Trophoblast cell (in vitro differentiated cells and primary cell): ENCODE data around the gene HHAT.
A peak's percentile ranks its signal among the peaks of the same experiment; 100 is the strongest.

Experiments used
- DNase-seq, 2 donors: peaks; one replicate each; pipeline ENCODE4 v3.0.0-alpha.2; 2016
- H2AFZ ChIP-seq: 2 replicates; pipeline ENCODE4 v1.6.1; 2013; ENCODE audit warnings: low read length, moderate library complexity, mild to moderate bottlenecking; ENCODE audit not compliant: insufficient read depth, poor library complexity
- H2AK5ac ChIP-seq: 2 replicates; pipeline ENCODE4 v1.6.1; 2013; ENCODE audit warnings: mild to moderate bottlenecking, low read length
- H2BK120ac ChIP-seq: 2 replicates; pipeline ENCODE4 v1.6.1; 2013; ENCODE audit warnings: low read length, mild to moderate bottlenecking, moderate library complexity; ENCODE audit not compliant: insufficient read depth, poor library complexity
- H2BK12ac ChIP-seq: 2 replicates; pipeline ENCODE4 v1.6.1; 2013; ENCODE audit warnings: mild to moderate bottlenecking, low read length, moderate library complexity
- H2BK5ac ChIP-seq: 2 replicates; pipeline ENCODE4 v1.6.1; 2013; ENCODE audit warnings: low read length, low read depth, moderate library complexity, mild to moderate bottlenecking; ENCODE audit not compliant: poor library complexity
- H3K14ac ChIP-seq: 2 replicates; pipeline ENCODE4 v1.6.1; 2013; ENCODE audit warnings: mild to moderate bottlenecking, low read length
- H3K18ac ChIP-seq: 2 replicates; pipeline ENCODE4 v1.6.1; 2013; ENCODE audit warnings: mild to moderate bottlenecking, low read length
- H3K23ac ChIP-seq: 2 replicates; pipeline ENCODE4 v1.6.1; 2013; ENCODE audit warnings: low read length
- H3K27ac ChIP-seq: 2 replicates; pipeline ENCODE4 v1.5.1; 2013; ENCODE audit warnings: low read depth, mild to moderate bottlenecking, inconsistent platforms, low read length, moderate library complexity
- H3K27me3 ChIP-seq: 2 replicates; pipeline ENCODE4 v1.6.1; 2013; ENCODE audit warnings: inconsistent platforms, mild to moderate bottlenecking, low read length, moderate library complexity; ENCODE audit not compliant: insufficient read depth
- H3K36me3 ChIP-seq, 2 experiments: 1 replicate in 1 of 2; 2 replicates in 1 of 2; pipeline ENCODE4 v1.6.1; 2013; ENCODE audit warnings: low read length in 2 of 2, mild to moderate bottlenecking in 2 of 2, moderate library complexity in 1 of 2; ENCODE audit not compliant: insufficient read depth in 2 of 2, control insufficient read depth in 1 of 2
- H3K4ac ChIP-seq: 2 replicates; pipeline ENCODE4 v1.6.1; 2013; ENCODE audit warnings: low read depth, mild to moderate bottlenecking, low read length, moderate library complexity
- H3K4me1 ChIP-seq, 2 experiments: 1 replicate in 1 of 2; 2 replicates in 1 of 2; pipeline ENCODE4 v1.6.1; 2013; ENCODE audit warnings: low read length in 2 of 2, mild to moderate bottlenecking in 2 of 2, moderate library complexity in 1 of 2; ENCODE audit not compliant: insufficient read depth in 2 of 2, control insufficient read depth in 1 of 2
- H3K4me2 ChIP-seq: 2 replicates; pipeline ENCODE4 v1.6.1; 2013; ENCODE audit warnings: inconsistent platforms, mild to moderate bottlenecking, low read length, moderate library complexity
- H3K4me3 ChIP-seq: 2 replicates; pipeline ENCODE4 v1.5.1; 2013; ENCODE audit warnings: mild to moderate bottlenecking, low read depth, low read length, inconsistent platforms
- H3K79me1 ChIP-seq: one replicate; pipeline ENCODE4 v1.6.1; 2013; ENCODE audit warnings: low read length
- H3K79me2 ChIP-seq: 2 replicates; pipeline ENCODE4 v1.6.1; 2013; ENCODE audit warnings: low read length, mild to moderate bottlenecking; ENCODE audit not compliant: control insufficient read depth, insufficient read depth, poor library complexity
- H3K9ac ChIP-seq: 2 replicates; pipeline ENCODE4 v1.6.1; 2013; ENCODE audit warnings: mild to moderate bottlenecking, low read length
- H3K9me3 ChIP-seq: 2 replicates; pipeline ENCODE4 v1.6.1; 2013; ENCODE audit warnings: low read depth, mild to moderate bottlenecking, control low read depth, inconsistent platforms, low read length; ENCODE audit not compliant: insufficient read depth
- H4K12ac ChIP-seq: 2 replicates; pipeline ENCODE4 v1.6.1; 2013; ENCODE audit warnings: low read depth, mild to moderate bottlenecking, low read length, moderate library complexity
- H4K8ac ChIP-seq: 2 replicates; pipeline ENCODE4 v1.6.1; 2013; ENCODE audit warnings: low read depth, mild to moderate bottlenecking, low read length, moderate library complexity
- H4K91ac ChIP-seq: one replicate; pipeline ENCODE4 v1.6.1; 2013; ENCODE audit warnings: low read depth, mild to moderate bottlenecking, low read length, moderate library complexity
- WGBS: extraction: QIAGEN DNeasy Blood & Tissue Kit; methylation state at CpG from one replicate; pipeline ENCODE4 v1.1.7; 2013; ENCODE audit warnings: missing lambda C conversion rate; ENCODE audit not compliant: insufficient read length, insufficient coverage; ENCODE audit errors: extremely low coverage; 5-methylcytosine and 5-hydroxymethylcytosine counted together

Gene HHAT

GRCh38 chr1:210551899-210552298 lies 223.2 kb downstream of the HHAT start:
- no peak overlapping the region for H3K4me2 ChIP-seq
- no peak overlapping the region for H3K4me3 ChIP-seq
- no peak overlapping the region for H2BK120ac ChIP-seq
- no peak overlapping the region for H2BK5ac ChIP-seq
- no peaks in the 10 kb centered on the region for H3K9me3 ChIP-seq
- no CpG with 5 or more reads among the region's 5 CpGs for WGBS
- no peak overlapping the region for H4K12ac ChIP-seq
- H3K4me1 ChIP-seq: no peaks in the 10 kb centered on the region
- H3K23ac ChIP-seq: no peak overlapping the region
- no peak for DNase-seq
- H2BK12ac ChIP-seq: no peak overlapping the region
- H3K9ac ChIP-seq: no peak overlapping the region
- H3K18ac ChIP-seq: no peak overlapping the region
- H3K27me3 ChIP-seq: no peaks in the 10 kb centered on the region
- no peaks in the 10 kb centered on the region for H3K79me1 ChIP-seq
- no peak overlapping the region for H3K14ac ChIP-seq
- no peak overlapping the region for H2AFZ ChIP-seq
- H3K79me2 ChIP-seq: no peaks in the 10 kb centered on the region
- H4K8ac ChIP-seq: no peak overlapping the region
- H3K36me3 ChIP-seq: no peaks in the 10 kb centered on the region
- no peak overlapping the region for H3K27ac ChIP-seq
- no peak overlapping the region for H3K4ac ChIP-seq
- no peak overlapping the region for H4K91ac ChIP-seq
- H2AK5ac ChIP-seq: no peak overlapping the region

GRCh38 chr1:210553711-210554110 lies 225.0 kb downstream of the HHAT start:
- Histone ChIP-seq H3K4me1 (no peaks in the 10 kb centered on the region), H2BK5ac (no peak overlapping the region), H3K4me2 (no peak overlapping the region), H4K91ac (no peak overlapping the region), H2AK5ac (no peak overlapping the region), H4K12ac (no peak overlapping the region), H2BK12ac (no peak overlapping the region), H3K18ac (no peak overlapping the region), H3K14ac (no peak overlapping the region), H2AFZ (no peak overlapping the region), H3K9ac (no peak overlapping the region), H3K23ac (no peak overlapping the region), H3K4me3 (no peak overlapping the region), H3K27ac (no peak overlapping the region), H4K8ac (no peak overlapping the region), H2BK120ac (no peak overlapping the region), H3K9me3 (no peaks in the 10 kb centered on the region), H3K79me1 (no peaks in the 10 kb centered on the region), H3K27me3 (no peaks in the 10 kb centered on the region), H3K79me2 (no peaks in the 10 kb centered on the region), H3K4ac (no peak overlapping the region), H3K36me3 (no peaks in the 10 kb centered on the region)
- peak; percentile 40 to 77 for DNase-seq
- no CpG with 5 or more reads among the region's 5 CpGs for WGBS

GRCh38 chr1:210554382-210554781 lies 225.7 kb downstream of the HHAT start:
- no CpG with 5 or more reads among the region's 5 CpGs for WGBS
- H2BK120ac ChIP-seq: no peak overlapping the region
- H3K79me1 ChIP-seq: no peaks in the 10 kb centered on the region
- H3K18ac ChIP-seq: no peak overlapping the region
- no peak overlapping the region for H4K12ac ChIP-seq
- no peak overlapping the region for H3K4me3 ChIP-seq
- H2BK5ac ChIP-seq: no peak overlapping the region
- H4K91ac ChIP-seq: no peak overlapping the region
- H3K36me3 ChIP-seq: no peaks in the 10 kb centered on the region
- no peaks in the 10 kb centered on the region for H3K4me1 ChIP-seq
- H4K8ac ChIP-seq: no peak overlapping the region
- H2AK5ac ChIP-seq: no peak overlapping the region
- no peak overlapping the region for H3K4ac ChIP-seq
- no peak overlapping the region for H3K14ac ChIP-seq
- no peaks in the 10 kb centered on the region for H3K9me3 ChIP-seq
- no peak overlapping the region for H2AFZ ChIP-seq
- H3K23ac ChIP-seq: no peak overlapping the region
- no peaks in the 10 kb centered on the region for H3K27me3 ChIP-seq
- H3K27ac ChIP-seq: no peak overlapping the region
- no peak overlapping the region for H2BK12ac ChIP-seq
- H3K4me2 ChIP-seq: no peak overlapping the region
- H3K79me2 ChIP-seq: no peaks in the 10 kb centered on the region
- no peak overlapping the region for H3K9ac ChIP-seq
- DNase-seq: no peak

- Histone ChIP-seq H2BK12ac (no peak overlapping the region), H4K12ac (no peak overlapping the region), H4K8ac (no peak overlapping the region), H3K27ac (no peak overlapping the region), H3K14ac (no peak overlapping the region), H3K27me3 (no peaks in the 10 kb centered on the region), H3K9me3 (no peaks in the 10 kb centered on the region), H3K4me3 (no peak overlapping the region), H4K91ac (no peak overlapping the region), H3K4ac (no peak overlapping the region), H2AK5ac (no peak overlapping the region), H3K4me1 (no peaks in the 10 kb centered on the region), H3K36me3 (no peaks in the 10 kb centered on the region), H3K23ac (no peak overlapping the region), H3K9ac (no peak overlapping the region), H3K79me1 (no peaks in the 10 kb centered on the region), H3K4me2 (no peak overlapping the region), H2BK120ac (no peak overlapping the region), H2BK5ac (no peak overlapping the region), H3K79me2 (no peaks in the 10 kb centered on the region), H3K18ac (no peak overlapping the region), H2AFZ (no peak overlapping the region)
- no CpG with 5 or more reads among the region's 1 CpG for WGBS
- DNase-seq: no peak
Measured at GRCh38 chr1:210556475-210556874, 227.8 kb downstream of the HHAT start.
